NCI-H345 treated with DMSO at 0.1 percent for 48 hours (cell line): ENCODE data around the gene ARMC7.
"Not testable (repeated sequence)": the region's sequence is repeated elsewhere in the genome, so short reads cannot be mapped to it uniquely, and the experiment has no call there.

Experiments
- DNase-seq: peaks from one replicate; lab custom pipeline; 2025; ENCODE audit not compliant: unreplicated experiment; lab: John Stamatoyannopoulos, UW

Gene ARMC7

DNA sequence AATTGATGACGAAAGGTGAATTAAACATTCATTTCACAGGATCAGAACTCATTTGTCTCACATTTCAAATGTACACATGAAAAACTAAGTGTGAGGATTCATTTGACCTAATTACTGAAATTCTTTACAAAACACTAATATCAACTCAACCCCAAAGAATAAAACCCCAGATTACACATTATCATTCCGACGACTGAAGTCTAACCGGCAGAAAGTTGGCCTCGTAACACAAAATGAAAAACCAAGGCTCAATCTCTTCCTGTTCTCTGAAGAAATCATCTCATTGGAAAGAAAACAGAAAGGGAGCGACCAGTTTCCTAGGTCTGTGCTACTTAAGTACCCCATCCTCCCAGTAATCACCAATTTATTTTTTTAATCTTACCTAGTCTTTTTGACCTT is 42.8 kb downstream of the ARMC7 start:
- no peak for DNase-seq

DNA sequence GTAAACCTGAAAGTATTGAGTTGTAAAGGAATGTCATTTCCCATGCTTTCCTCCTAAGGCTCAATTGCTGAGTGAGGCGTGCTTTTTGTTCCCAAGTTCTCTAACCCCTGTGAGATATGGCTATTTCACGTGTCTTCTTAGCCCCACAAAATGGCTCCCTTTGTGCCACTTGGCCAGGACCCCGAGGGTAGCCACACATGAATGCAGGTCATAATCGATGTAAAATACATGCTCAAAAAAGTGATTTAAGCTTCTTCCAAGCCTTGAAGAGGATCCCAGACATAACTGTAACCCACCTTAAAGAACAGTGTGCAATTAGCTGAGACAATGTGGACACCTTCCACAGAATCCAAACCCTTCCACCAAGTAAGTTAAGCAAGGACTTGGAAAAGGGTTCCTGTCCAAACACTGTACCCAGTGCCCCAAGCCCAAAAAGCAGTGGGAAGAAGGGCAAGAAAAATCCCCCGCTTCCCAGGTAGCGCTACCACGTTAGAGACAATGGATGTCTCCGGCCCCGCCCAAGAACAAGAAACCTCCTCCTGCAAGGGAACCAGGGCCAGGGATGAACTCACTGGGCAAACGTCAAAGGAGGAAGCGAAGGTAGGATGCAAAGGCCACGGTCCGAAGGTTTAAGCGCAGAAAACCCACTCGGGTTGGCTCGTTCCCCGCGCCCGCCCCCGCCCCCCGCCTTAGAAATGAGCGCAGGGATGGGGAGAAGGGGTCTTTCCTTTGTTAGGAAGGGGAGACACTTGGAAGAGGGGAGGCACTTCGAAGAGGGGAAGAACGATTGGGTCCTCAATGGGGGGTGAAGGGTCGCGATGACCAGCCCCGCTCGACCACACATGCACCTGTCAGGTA is 43.4 kb downstream of the ARMC7 start:
- DNase-seq = peak; percentile 27

DNA sequence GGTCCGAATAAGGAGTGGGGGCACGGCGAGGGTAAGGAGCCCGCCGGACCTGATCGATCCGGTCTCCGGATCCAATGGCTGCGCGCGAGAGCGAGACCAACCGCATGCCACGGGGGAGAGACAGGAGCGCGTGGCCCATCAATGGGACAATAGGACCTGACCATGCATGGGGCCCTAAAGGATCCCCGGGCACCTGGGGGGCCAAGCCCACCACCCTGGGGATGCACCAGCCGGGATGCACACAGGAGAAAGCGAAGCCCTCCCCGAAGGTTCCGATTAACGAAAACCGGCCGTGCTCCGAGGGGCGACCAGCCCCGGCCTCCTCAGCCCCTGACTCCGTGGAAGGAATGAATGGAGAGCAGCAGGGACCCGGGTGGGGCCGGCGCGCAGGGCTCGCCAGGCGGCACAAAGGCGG is 44.0 kb downstream of the ARMC7 start:
- DNase-seq = no peak

DNA sequence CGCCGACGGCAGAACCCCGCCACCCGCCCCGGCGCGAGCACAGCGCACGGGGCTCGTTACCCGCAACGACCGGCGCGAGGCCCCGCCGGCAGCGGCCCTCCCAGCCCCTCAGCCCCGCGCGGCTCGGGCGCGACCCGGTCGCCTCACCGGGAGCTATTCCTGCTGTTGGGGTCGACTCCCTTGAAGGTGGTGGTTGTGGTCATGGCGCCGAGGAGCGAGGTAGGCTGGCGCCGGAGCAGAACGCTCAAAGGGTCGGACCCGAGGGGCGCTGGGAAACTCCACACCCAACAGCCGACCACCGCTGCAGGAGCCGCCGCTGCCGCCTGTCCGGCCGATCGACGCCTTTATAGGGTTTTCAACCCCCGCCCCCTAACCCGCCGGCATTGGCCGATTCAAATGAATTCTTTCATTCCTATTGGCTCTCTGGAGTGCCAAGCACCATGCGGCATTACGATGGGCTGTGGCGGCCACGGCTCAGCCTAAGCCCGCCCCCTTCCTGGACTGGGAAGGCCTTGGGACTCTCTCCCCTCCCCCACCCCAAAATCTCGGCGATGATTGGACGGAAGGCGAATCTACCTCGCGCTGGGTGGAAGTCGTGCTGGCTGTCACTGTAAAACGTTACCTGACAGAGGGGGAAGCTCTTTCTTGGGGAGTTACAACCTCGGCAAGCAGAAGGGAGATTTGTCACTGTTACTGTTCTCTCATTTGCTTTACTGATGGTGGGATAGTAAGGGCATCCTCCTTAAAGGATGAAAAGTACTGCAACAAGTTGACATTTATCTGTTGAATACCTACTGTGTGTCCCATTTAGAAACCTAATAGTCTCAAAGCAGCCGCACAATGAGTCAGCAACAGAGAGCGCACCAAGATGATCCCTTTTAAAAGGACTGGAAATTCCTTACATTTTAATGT is 44.7 kb downstream of the ARMC7 start, which contains the start of gene JPT1:
Gene JPT1 (minus strand): TSS at position 318 of the 912 bp plus-strand sequence. CDS start 115 bp downstream, at position 203.
- peak; percentile 99 for DNase-seq

DNA sequence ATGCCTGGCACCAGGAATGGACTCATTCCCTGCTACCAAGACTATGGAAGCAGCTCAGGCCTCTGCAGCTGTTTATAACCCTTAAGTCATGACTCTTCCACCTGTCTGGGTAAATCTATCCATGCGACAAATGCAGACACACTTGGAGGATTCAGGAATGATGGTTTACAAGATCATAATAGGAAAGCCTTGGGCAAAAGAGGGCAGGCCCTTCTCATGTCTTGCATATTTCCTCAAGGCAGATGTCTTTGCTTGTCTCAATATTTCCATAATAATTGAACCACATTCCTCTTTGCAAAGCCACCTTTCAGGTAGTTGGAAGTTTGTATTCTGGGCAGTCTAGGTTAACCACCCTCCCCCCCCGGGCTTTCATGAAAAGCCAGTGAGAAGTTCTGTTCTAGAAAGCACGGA is 45.4 kb downstream of the ARMC7 start:
- no peak for DNase-seq

DNA sequence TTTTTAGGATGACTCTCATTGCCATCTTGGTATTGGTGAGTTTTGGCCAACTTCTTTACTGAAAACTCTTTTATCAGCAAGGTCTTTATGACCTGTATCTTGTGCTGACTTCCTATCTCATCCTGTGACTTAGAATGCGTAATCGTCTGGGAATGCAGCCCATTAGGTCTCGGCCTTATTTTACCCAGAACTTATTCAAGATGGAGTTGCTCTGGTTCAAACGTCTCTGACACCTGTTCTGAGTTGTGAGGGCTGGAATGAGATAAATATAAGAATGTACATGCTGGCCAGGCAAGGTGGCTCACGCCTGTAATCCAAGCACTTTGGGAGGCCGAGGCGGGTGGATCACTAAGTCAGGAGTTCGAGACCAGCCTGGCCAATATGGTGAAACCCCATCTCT is 48.7 kb downstream of the ARMC7 start:
- DNase-seq = not testable (repeated sequence)

DNA sequence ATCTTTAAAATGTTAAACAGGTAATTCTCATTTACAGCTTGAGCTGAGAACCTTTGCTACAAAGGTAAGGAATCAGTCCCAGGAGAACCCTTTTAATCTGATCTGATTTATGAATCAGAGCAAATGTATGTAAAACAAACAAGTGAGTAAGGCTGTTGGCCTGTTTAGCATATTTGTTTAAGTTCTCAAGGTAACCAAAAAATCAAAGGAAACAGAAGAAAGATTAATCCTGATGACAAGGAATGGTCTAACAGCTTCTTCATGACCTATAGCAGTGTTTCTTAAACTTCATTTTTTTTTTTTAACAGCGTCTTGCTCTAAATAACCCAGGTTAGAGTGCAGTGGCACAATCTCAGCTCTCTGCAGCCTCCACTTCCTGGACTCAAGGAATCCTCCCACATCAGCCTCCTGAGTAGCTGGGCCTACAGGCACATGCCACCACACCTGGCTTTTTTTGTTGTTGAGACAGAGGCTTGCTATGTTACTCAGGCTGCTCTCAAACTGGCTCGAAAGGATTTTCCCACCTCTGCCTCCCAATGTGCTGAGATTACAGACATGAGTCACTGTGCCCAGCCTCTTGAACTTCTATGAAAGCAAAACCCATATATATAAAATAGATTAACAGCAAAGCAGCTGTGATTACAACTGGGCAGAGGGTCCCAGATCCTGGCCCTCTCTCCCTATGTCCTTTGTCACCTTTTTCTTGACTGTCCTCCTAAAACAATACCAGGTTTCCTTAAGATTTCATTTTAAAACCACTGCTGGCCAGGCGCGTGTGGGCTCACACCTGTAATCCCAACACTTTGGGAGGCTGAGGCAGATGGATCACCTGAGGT is 49.6 kb downstream of the ARMC7 start:
- DNase-seq = no peak

DNA sequence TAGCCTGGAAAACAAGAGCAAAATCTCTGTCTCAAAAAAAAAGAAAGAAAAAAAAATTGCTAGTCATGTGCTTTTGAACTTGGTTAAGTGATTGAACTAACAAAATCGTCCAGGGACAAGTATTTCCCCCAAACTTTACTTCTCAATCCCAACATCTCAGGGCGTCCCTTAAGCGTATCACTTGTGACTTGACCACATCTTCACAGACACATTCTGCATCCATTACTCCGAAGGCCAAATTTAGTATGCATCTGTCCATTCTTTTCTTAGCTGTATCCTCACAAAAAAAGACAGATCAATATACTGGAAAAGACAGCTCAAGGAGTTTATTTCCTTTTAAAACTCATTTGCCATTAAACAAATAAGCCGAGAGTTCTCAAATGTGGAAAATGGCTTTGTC is 50.4 kb downstream of the ARMC7 start:
- DNase-seq = no peak

DNA sequence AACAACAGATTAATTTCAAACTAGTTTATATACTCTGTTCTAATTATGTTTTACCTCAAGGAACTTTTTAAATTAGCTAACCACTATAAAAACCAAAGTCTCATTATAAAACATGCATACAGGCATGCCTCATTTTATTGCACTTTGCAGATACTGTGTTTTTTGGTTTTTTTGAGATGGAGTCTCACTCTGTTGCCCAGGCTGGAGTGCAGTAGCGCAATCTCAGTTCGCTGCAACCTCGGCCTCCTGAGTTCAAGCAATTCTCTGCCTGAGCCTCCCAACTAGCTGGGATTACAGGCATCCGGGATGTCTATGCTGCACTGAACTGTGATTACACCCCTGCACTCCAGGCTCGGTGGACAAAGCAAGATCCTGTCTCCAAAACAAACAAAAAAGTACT is 53.3 kb downstream of the ARMC7 start:
- DNase-seq = no peak

DNA sequence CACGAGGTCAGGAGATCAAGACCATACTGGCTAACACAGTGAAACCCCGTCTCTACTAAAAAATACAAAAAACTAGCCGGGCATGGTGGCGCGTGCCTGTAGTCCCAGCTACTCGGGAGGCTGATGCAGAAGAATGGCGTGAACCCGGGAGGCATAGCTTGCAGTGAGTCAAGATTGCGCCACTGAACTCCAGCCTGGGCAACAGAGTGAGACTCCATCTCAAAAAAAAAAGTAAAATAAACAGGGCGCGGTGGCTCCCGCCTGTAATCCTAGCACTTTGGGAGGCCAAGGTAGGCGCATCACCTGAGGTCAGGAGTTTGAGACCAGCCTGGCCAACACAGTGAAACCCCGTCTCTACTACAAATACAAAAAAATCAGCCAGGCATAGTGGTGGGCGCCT is 54.8 kb downstream of the ARMC7 start:
- not testable (repeated sequence) for DNase-seq

DNA sequence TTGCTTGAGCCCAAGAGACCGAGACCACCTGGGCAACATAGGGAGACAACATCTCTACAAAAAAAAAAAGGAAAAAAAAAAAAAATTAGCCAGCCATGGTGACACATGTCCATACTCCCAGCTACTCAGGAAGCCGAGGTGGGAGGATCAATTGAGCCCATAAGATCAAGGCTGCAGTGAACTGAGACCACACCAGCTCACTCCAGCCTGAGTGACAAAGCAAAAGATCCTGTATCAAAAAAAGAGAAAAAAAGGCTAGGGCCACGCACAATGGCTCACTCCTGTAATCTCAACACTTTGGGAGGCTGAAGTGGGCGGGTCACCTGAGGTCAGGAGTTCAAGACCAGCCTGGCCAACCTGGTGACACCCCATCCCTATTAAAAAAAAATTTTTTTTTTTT is 59.2 kb downstream of the ARMC7 start:
- no peak for DNase-seq

DNA sequence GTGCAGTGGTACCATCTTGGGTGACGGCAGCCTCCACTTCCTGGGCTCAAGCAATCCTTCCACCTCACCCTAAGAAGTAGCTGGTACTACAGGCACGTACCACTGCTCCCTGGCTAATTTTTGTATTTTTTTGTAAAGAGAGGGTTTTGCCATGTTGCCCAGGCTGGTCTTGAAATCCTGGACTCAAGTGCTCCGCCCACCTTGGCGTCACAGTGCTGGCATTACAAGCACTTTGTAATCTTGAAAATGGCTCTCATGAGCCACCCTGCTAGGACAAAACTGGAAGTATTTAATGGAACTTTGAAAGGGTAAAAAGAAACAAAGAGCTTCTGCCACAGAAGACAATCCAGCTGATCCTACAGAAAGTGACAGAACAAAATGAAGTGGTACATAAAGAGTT is 63.8 kb downstream of the ARMC7 start:
- DNase-seq = no peak

DNA sequence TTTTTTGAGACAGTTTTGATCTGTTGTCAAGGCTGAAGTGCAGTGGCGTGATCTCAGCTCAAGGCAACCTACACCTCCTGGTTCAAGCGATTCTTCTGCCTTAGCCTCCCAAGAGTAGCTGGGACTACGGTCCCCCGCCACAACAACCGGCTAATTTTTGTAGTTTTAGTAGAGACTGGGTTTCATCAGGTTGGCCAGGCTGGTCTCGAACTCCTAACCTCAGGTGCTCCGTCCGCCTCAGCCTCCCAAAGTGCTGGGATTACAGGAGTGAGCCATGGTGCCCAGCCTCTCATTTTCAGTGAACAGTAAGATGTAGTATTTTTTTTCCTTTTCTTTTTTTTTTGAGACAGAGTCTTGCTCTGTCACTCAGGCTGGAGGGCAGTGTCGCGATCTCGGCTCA is 65.2 kb downstream of the ARMC7 start:
- no peak for DNase-seq

DNA sequence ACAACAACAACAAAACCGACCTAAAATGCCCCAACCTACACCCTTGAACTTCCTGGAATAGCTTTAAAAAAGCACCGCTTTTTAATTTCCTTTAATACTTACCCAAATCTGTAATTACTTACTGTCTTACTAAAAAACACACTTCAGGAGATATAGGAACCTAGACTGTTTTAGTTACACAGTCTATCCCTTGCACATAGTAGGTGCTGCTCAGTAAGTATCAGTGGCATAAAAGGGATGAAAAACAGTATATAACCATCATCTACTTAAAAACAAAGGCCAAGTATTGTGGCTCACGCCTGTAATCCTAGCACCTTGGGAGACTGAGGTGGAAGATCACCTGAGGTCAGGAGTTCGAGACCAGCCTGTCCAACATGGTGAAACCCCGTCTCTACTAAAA is 66.9 kb downstream of the ARMC7 start:
- DNase-seq = no peak

DNA sequence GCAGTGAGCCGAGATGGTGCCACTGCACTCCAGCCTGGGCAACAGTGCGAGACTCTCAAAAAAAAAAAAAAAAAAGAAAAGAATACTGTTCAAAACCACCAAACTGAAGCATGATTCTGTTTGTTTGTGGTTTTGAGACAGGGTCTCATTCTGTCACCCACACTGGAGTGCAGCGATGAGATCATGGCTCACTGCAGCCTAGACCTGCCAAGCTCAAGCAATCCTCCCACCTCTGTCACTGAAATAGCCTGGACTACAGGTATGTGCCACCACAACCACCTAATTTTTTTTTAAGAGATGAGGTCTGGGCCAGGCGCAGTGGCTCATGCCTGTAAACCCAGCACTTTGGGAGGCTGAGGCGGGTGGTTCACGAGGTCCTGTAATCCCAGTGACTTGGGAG is 68.7 kb downstream of the ARMC7 start:
- DNase-seq = no peak
